Kidney epithelial cell (primary cell): ENCODE data around the gene GPR55. TPM values are rescaled to one million over a fixed set of nuclear protein-coding genes. Genes with fewer than 3 reads are reported as not detected.
A peak's percentile ranks its signal among the peaks of the same experiment; 100 is the strongest.

Experiments
- DNase-seq: peaks from one replicate; pipeline ENCODE4 v3.0.0-alpha.2; 2010; ENCODE audit warnings: low read depth
- H3K27me3 ChIP-seq: 2 replicates; pipeline ENCODE4 v1.6.0; 2011; ENCODE audit warnings: low read length; ENCODE audit not compliant: control insufficient read depth, insufficient read depth
- H3K36me3 ChIP-seq: 2 replicates; pipeline ENCODE4 v1.5.1; 2011; ENCODE audit warnings: low read length; ENCODE audit not compliant: control insufficient read depth, insufficient read depth
- H3K4me3 ChIP-seq: 2 replicates; pipeline ENCODE4 v1.5.1; 2011; ENCODE audit warnings: low read depth, mild to moderate bottlenecking, control low read depth, low read length
- total RNA-seq: library from RNA; depleted of rRNA; stranded (reverse); fragments of >200 nt; gene quantifications from 2 replicates; pipeline ENCODE4 v1.2.3, GENCODE V29; 2015
- TF ChIP-seq, protein P1 (sequence below): IDR thresholded peaks from 2 replicates; pipeline ENCODE4 v1.5.1; 2011; ENCODE audit warnings: mild to moderate bottlenecking, moderate library complexity, low read length, control low read depth, inconsistent platforms; ENCODE audit not compliant: insufficient read depth, poor library complexity, severe bottlenecking

GPR55 gene
- total RNA-seq, 1 donor from 2014 or later = not detected

DNA sequence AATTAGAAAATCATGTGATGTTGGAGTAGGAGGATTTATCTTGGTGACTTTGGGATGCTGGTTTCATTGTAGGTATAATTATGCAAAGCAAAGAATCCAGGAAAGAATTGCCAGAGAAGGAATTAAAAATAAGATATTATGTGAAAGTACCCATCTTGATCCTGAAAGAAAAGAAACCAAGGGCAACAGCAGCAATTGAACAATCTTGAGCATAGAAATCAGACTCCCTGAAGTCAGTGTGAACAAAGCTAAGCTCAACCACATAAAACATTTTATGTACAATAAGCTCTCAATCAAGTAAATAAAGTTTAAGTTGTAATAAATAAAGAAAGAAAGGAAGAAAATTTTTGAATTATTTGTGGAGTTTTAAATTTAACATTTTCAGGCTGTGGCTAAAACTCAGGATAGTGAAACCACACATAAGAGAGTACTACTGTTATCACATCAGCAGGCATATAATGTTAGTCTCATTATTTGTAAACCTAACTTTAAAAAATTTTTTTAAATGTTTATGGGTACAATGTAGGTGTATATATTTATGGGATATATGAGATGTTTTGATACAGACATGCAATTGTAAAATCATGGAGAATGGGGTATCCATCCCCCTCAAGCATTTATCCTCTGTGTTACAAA, 32.8 kb upstream of the GPR55 start:
- no peak for DNase-seq
- Histone ChIP-seq H3K4me3 (peak overlapping the region; percentile 29), H3K36me3 (no peaks in the 10 kb centered on the region), H3K27me3 (no peaks in the 10 kb centered on the region)
- TF ChIP-seq, protein P1, sequence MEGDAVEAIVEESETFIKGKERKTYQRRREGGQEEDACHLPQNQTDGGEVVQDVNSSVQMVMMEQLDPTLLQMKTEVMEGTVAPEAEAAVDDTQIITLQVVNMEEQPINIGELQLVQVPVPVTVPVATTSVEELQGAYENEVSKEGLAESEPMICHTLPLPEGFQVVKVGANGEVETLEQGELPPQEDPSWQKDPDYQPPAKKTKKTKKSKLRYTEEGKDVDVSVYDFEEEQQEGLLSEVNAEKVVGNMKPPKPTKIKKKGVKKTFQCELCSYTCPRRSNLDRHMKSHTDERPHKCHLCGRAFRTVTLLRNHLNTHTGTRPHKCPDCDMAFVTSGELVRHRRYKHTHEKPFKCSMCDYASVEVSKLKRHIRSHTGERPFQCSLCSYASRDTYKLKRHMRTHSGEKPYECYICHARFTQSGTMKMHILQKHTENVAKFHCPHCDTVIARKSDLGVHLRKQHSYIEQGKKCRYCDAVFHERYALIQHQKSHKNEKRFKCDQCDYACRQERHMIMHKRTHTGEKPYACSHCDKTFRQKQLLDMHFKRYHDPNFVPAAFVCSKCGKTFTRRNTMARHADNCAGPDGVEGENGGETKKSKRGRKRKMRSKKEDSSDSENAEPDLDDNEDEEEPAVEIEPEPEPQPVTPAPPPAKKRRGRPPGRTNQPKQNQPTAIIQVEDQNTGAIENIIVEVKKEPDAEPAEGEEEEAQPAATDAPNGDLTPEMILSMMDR = no peak

GRCh38 chr2:230956827-230957755, 32.0 kb upstream of the GPR55 start:
- DNase-seq = no peak
- H3K27me3 ChIP-seq = peaks cover 3% of the 10 kb centered on the region
- H3K4me3 ChIP-seq = peak overlapping the region; percentile 29
- TF ChIP-seq, protein P1 = no peak
- no peaks in the 10 kb centered on the region for H3K36me3 ChIP-seq

- no peak for DNase-seq
- Histone ChIP-seq H3K27me3 (peaks cover 3% of the 10 kb centered on the region), H3K36me3 (no peaks in the 10 kb centered on the region), H3K4me3 (no peak overlapping the region)
- TF ChIP-seq, protein P1 = no peak
These were observed 30.2 kb upstream of the GPR55 start for GRCh38 chr2:230955163-230955737.

DNA sequence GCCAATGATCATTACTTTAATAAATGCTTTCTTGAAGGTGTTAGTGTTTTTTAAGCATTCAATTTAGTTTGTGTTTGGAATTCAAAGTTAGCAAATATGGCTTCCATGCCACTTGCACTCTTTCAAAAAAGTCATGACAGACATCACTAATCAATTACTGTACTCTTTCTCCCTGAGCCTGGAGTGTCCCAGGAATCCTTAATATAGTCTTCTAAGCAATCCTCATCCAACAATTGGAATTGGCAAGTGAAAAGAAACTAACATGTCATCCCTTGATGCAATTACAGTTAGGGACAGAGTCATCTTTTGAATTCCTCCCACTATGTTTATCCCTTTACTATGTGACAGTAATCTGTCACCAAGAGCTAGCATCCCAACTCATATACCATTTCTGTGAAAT, 29.7 kb upstream of the GPR55 start:
- no peak for DNase-seq
- no peak overlapping the region for H3K4me3 ChIP-seq
- TF ChIP-seq, protein P1 = no peak
- H3K27me3 ChIP-seq = peaks cover 3% of the 10 kb centered on the region
- H3K36me3 ChIP-seq = no peaks in the 10 kb centered on the region

DNA sequence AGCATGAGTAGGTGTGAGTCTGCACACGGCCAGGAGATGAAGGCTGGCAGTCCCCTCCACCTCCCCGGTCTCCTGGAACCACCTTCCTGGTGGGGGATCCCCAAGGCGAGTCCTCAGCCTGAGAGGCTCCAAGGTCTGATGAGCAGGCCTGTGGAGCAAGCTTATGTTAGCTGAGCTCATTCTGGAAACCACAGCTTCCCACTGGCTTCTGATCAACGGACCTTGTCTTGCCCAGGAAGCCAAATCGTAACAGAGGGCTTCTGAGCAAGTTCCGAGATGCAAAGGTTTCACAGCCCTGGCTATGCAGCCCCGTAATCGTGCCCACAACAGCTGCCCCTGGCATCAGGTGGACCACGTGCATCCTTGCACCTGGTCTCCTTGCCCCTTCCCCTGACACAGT, 28.8 kb upstream of the GPR55 start:
- peaks cover 3% of the 10 kb centered on the region for H3K27me3 ChIP-seq
- no peak overlapping the region for H3K4me3 ChIP-seq
- peak; percentile 85 for DNase-seq
- TF ChIP-seq, protein P1 = no peak
- H3K36me3 ChIP-seq = no peaks in the 10 kb centered on the region
